GM12872 (cell line): ENCODE measurements around the gene CPSF3.

ENCODE experiments used
- CTCF ChIP-seq: IDR thresholded peaks from 3 replicates; pipeline ENCODE4 v1.5.1; 2011; ENCODE audit warnings: low read depth, mild to moderate bottlenecking, low read length, moderate library complexity; ENCODE audit not compliant: insufficient read depth

Gene CPSF3

DNA sequence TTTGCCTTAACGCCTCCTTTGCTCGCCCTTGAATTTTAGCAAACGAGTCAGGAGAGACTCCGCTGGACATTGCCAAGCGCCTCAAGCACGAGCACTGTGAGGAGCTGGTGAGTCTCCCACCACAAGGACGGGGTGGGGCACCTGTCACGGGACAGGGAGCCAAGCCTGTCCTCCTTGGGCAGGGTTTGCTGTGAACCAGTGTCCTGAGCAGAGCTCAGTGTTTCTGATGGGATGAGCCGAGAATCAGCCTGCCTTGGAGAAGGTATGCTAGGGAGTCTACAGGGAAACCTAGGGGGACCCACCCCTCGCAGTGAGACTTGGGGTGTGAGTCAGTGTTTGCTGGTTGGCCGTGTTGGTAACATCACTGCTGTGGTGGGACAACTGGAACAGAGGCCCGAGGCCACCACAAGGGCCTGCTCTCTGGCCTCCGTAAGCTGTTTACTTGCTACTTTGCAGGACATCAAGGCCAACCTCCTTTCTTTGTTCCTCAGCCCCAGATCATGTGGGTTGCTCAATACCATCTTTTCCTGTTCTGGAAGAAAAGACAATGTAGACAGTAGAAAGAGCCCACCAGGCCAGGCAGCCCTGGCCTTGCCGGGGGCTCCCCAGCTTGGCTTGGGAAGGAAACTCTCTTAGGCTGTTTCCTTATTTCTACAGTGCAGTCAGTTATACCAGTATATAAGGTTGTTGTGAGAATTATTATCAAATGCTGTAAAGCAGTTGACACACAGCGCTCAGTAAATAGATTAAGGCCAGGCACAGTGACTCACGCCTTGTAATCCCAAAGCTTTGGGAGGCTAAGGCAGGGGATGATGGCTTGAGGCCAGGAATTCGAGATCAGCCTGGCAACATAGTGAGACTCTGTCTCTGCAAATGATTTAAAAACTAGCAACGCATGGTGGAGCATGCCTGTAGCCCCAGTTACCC, 42.5 kb upstream of the CPSF3 start:
- no peak for TF ChIP-seq CTCF

DNA sequence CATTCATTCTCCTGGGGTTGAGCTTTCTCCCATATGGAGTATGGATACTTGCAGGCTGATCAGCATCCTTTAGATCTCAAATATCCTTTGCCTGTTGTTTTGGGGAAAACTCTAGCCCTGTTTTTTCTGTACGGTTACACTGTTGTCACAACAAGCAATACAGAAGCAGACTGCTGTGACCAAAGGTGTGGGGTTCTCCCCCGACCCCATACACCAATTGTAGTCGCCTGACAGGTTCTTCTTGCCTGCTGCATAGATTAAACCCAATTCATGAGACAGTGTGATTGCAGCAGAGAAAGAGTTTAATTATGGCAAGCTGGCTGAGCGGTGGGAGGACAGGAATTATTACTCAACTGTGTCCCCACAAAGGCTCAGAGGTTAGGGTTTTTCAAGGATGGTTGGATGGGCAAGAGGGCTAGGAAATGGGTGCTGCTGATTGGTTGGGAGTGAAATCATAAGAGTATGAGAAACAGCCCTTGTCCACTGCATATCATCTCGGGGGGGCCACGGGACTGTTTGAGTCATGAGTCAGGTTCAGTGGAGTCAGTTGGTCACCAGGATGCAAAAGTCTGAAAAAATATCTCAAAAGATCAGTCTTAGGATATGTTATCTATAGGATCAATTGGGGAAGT, 40.7 kb upstream of the CPSF3 start:
- TF ChIP-seq CTCF, result no peak

- TF ChIP-seq CTCF, result no peak
Observed at GRCh38 chr2:9384521-9384920, 38.9 kb upstream of the CPSF3 start.

- TF ChIP-seq CTCF, result no peak
Observed at GRCh38 chr2:9385841-9386240, 37.6 kb upstream of the CPSF3 start.

- TF ChIP-seq CTCF, result no peak
Observed at GRCh38 chr2:9388199-9388681, 35.2 kb upstream of the CPSF3 start.

DNA sequence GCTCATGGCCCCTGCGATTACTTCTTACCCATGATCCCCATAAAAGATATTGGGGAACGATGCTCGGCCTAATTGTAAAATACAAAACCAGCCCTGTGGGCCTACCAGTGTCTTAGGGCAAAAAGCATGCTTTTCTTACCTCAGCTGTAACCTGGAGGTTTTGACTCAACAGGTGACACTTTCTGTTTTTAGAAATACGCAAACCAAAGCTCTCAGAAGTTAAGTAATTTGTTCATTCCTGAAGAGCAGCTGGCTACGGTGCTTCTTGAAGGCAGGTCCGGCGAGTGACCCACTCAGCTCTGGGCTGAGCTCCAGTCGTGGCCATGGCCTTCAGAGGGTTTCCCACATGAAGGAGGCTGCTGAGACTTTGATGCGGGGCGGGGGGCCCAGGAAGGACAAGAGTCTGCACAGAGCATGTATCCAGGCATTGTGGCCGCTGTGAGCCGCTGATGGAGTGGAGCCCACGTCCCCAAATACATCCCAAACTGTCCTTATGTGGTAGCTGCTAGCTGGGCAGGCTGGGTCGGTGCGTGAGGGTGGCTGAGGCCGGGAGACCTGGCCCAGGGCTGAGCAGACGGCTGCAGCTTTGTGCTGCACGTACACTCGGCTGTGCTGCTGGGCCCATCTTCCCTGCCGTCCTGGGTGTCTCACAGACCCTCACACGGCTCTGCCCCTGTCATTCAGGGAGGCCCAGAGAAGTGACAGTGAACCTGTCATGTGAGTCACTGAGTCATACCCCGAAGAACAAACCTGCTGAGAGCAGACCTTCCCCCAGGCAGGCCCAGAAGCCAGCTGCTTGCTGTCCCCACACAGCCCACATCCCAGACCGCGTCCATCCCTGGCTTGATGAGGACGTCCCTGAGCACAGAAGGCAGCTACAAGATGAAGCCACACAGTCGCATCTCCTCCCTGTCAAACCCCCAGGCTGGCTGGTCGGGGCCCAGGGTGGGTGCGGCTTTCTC, 34.2 kb upstream of the CPSF3 start:
- no peak for TF ChIP-seq CTCF
